Spleen (tissue), 11 donors: Measurements from ENCODE around the gene GPR62. TPM values are rescaled to one million over a fixed set of nuclear protein-coding genes. Genes with fewer than 3 reads are reported as not detected.
"Not testable (repeated sequence)": the region's sequence is repeated elsewhere in the genome, so short reads cannot be mapped to it uniquely, and the experiment has no call there.

Experiments
- DNase-seq: peaks from one replicate; pipeline ENCODE4 v3.0.0-alpha.2; 2020
- H3K27ac ChIP-seq, 8 donors: fragments of 200-600 bp; sonication (generic) in 7 of 8; 1 replicate in 4 of 8; 2 replicates in 4 of 8; pipeline versions ENCODE4 v1.5.0 to v1.8.0; 2016 to 2021; ENCODE audit warnings: inconsistent platforms in 4 of 8, mild to moderate bottlenecking in 4 of 8, moderate library complexity in 1 of 8
- H3K27me3 ChIP-seq, 7 donors: fragments of 200-600 bp; sonication (generic) in 6 of 7; replicated peaks in 1 of 7; 1 replicate in 4 of 7; 2 replicates in 3 of 7; pipeline versions ENCODE4 v1.5.0 to v1.8.0; 2016 to 2021; ENCODE audit warnings: inconsistent platforms in 3 of 7, mild to moderate bottlenecking in 1 of 7
- H3K36me3 ChIP-seq, 6 donors: fragments of 200-600 bp; sonication (generic) in 5 of 6; 1 replicate in 4 of 6; 2 replicates in 2 of 6; pipeline versions ENCODE4 v1.5.0 to v1.8.0; 2016 to 2021; ENCODE audit warnings: inconsistent platforms in 2 of 6
- H3K4me1 ChIP-seq, 6 donors: fragments of 200-600 bp; sonication (generic) in 5 of 6; 1 replicate in 3 of 6; 2 replicates in 3 of 6; pipeline versions ENCODE4 v1.5.0 to v1.8.0; 2016 to 2021; ENCODE audit warnings: inconsistent platforms in 3 of 6
- H3K4me3 ChIP-seq, 8 donors: fragments of 200-600 bp; sonication (generic) in 7 of 8; 1 replicate in 4 of 8; 2 replicates in 4 of 8; pipeline versions ENCODE4 v1.5.0 to v1.8.0; 2016 to 2021; ENCODE audit warnings: inconsistent platforms in 4 of 8, mild to moderate bottlenecking in 4 of 8, moderate library complexity in 2 of 8
- H3K9me3 ChIP-seq, 8 donors: fragments of 200-600 bp; sonication (generic) in 7 of 8; 1 replicate in 4 of 8; 2 replicates in 4 of 8; pipeline versions ENCODE4 v1.5.0 to v1.8.0; 2016 to 2021; ENCODE audit warnings: inconsistent platforms in 4 of 8
- CTCF ChIP-seq, 11 experiments: fragments of 200-600 bp in 7 of 11; fragments of 450-650 bp in 4 of 11; sonication (generic) in 4 of 11; IDR thresholded peaks in 8 of 11; conservative IDR thresholded peaks in 3 of 11; 1 replicate in 7 of 11; 2 replicates in 4 of 11; pipeline versions ENCODE4 v1.4.0 to v1.8.0; 2016 to 2021; ENCODE audit warnings: antibody characterized with exemption in 11 of 11, inconsistent platforms in 4 of 11, mild to moderate bottlenecking in 1 of 11
- POLR2A ChIP-seq, 3 donors: fragments of 450-650 bp; IDR thresholded peaks; one replicate each; pipeline ENCODE4 v1.5.1; 2017; ENCODE audit warnings: antibody characterized with exemption in 3 of 3, mild to moderate bottlenecking in 1 of 3
- POLR2AphosphoS5 ChIP-seq, 3 donors: sonication (generic); formaldehyde crosslinking; IDR thresholded peaks; one replicate each; pipeline ENCODE4 v1.5.1; 2017; ENCODE audit warnings: antibody characterized with exemption in 3 of 3
- WGBS, 5 donors: extraction: QIAGEN DNeasy Blood & Tissue Kit in 3 of 5; methylation state at CpG; one replicate each; pipeline versions ENCODE4 v1.1.5 to v1.1.7; 2013 to 2018; 5-methylcytosine and 5-hydroxymethylcytosine counted together
- intact Hi-C: fragments of 100-400 bp; cut with DNase I; formaldehyde crosslinking; loops from one replicate; pipeline ENCODE4 v1.15.0; 2023; ENCODE audit warnings: low total_unique reads
- polyA plus RNA-seq, 3 donors: library from polyadenylated mRNA; stranded (reverse); fragments of 200-250 nt; gene quantifications; one replicate each; pipeline ENCODE4 v1.2.1, GENCODE V29; 2013
- total RNA-seq, 7 donors: library from RNA; depleted of rRNA in 3 of 7; stranded (reverse); fragments of >200 nt in 3 of 7; fragmentation: NEBNext Ultra II Directional in 4 of 7; extraction: Animal tissue kit (Norgen Biotek cat#: 25700) in 4 of 7; gene quantifications; one replicate each; pipeline versions ENCODE4 v1.1.0 to v1.2.1, GENCODE V29; 2016 to 2021
- donor health status: healthy with polysubstance abuse.
- donor health status: DM: no; HTN: no; CAD: no; lungs with moderate emphysema.
- donor health status: DM: no; HTN: no; CAD: no.
- donor health status: Bipolar disorder and iron deficiency.
- donor health status: healthy.
- donor health status: DM: no; HTN: no; CAD: no.
- donor health status: DM: yes; HTN: yes; CAD: no.

GPR62 gene
- total and polyA plus RNA-seq, 10 donors = 0.04 to 0.39 (median 0.05) TPM; not detected in 6

GRCh38 chr3:51986010-51986947 lies 31.1 kb downstream of the GPR62 start:
- peaks cover 0 to 14% (median under 1%) of the 10 kb centered on the region in 6 donors for H3K36me3 ChIP-seq
- DNase-seq = no peak
- H3K4me3 ChIP-seq = no peak overlapping the region
- H3K4me1 ChIP-seq = peaks cover 17 to 38% (median 28%) of the 10 kb centered on the region in 6 donors
- no peak for TF ChIP-seq CTCF (IDR thresholded peaks at IDR 0.05 in 8 of 11, conservative IDR thresholded peaks at IDR 0.05 in 3 of 11)
- TF ChIP-seq POLR2AphosphoS5 (IDR thresholded peaks at IDR 0.05) = peak in 1 of 3 donors; percentile 11
- H3K27ac ChIP-seq = peak overlapping the region in 1 of 8 donors; percentile 11
- 78 to 87% (median 86%) methylated on average over 7 to 12 of the region's 12 CpGs for WGBS, 5 donors
- no peaks in the 10 kb centered on the region for H3K9me3 ChIP-seq
- intact Hi-C loops = no loop called here
- H3K27me3 ChIP-seq = no peaks in the 10 kb centered on the region

GRCh38 chr3:51987568-51987967 lies 32.4 kb downstream of the GPR62 start:
- intact Hi-C loops = no loop called here
- 90 to 97% (median 95%) methylated on average over 6 to 7 of the region's 7 CpGs for whole genome bisulfite sequencing, 5 donors
- Histone ChIP-seq H3K27me3 (no peaks in the 10 kb centered on the region), H3K27ac (no peak overlapping the region), H3K4me1 (peaks cover 7 to 38% (median 18%) of the 10 kb centered on the region in 6 donors), H3K4me3 (no peak overlapping the region), H3K36me3 (peaks cover 0 to 27% (median 12%) of the 10 kb centered on the region in 6 donors), H3K9me3 (no peaks in the 10 kb centered on the region)
- DNase-seq = no peak
- TF ChIP-seq POLR2A (IDR thresholded peaks at IDR 0.05) (no peak), CTCF (IDR thresholded peaks at IDR 0.05 in 8 of 11, conservative IDR thresholded peaks at IDR 0.05 in 3 of 11) (no peak), POLR2AphosphoS5 (IDR thresholded peaks at IDR 0.05) (no peak)

- intact Hi-C loops = no loop called here
- DNase-seq = no peak
- no peak for TF ChIP-seq POLR2A (IDR thresholded peaks at IDR 0.05)
- peak in 1 of 3 donors; percentile 44 for TF ChIP-seq POLR2AphosphoS5 (IDR thresholded peaks at IDR 0.05)
- Histone ChIP-seq H3K9me3 (no peaks in the 10 kb centered on the region), H3K27me3 (no peaks in the 10 kb centered on the region), H3K27ac (no peak overlapping the region), H3K4me1 (peaks cover 11 to 38% (median 18%) of the 10 kb centered on the region in 6 donors), H3K36me3 (peaks cover 0 to 36% (median 21%) of the 10 kb centered on the region in 6 donors), H3K4me3 (no peak overlapping the region)
- WGBS, 5 donors = 79 to 85% (median 80%) methylated on average over 15 of the region's 15 CpGs
These were observed 33.3 kb downstream of the GPR62 start for GRCh38 chr3:51988286-51989146.

GRCh38 chr3:51990501-51990971 lies 35.4 kb downstream of the GPR62 start:
- not testable (repeated sequence) for H3K27ac ChIP-seq, H3K9me3 ChIP-seq, DNase-seq, H3K4me3 ChIP-seq, H3K27me3 ChIP-seq
- 80 to 92% (median 90%) methylated on average over 16 to 38 of the region's 38 CpGs for WGBS, 5 donors
- TF ChIP-seq POLR2AphosphoS5 (IDR thresholded peaks at IDR 0.05) = peak in 1 of 3 donors; percentile 44
- intact Hi-C loops = loop anchor here (10.0 kb wide), 1 partner anchor 46 kb away; the partner anchor contains the start of genes PARP3 and RRP9
- H3K4me1 ChIP-seq = peaks cover 16 to 45% (median 29%) of the 10 kb centered on the region in 6 donors
- H3K36me3 ChIP-seq = peaks cover 4 to 52% (median 35%) of the 10 kb centered on the region in 6 donors
